Measurements from ENCODE around the gene DPYD.

Gene DPYD

GRCh38 chr1:97159342-97159741, 761.5 kb downstream of the DPYD start:
- no peak overlapping the region for H3K27ac ChIP-seq
- ChIA-PET POLR2A (ENCODE audit: low non-redundant PET) (no interaction called here), CTCF (no interaction called here)
- TF ChIP-seq CTCF (conservative IDR thresholded peaks at IDR 0.05; ENCODE audit: low read depth), result no peak
- DNase-seq (ENCODE audit: low spot score), result no peak

- no peak for DNase-seq (ENCODE audit: low spot score)
- TF ChIP-seq CTCF (conservative IDR thresholded peaks at IDR 0.05; ENCODE audit: low read depth), result no peak
- H3K27ac ChIP-seq, result no peak overlapping the region
- CTCF ChIA-PET, result no interaction called here
- POLR2A ChIA-PET (ENCODE audit: low non-redundant PET), result no interaction called here
These were observed 762.1 kb downstream of the DPYD start for GRCh38 chr1:97158691-97159096.

GRCh38 chr1:97157991-97158390, 762.8 kb downstream of the DPYD start:
- ChIA-PET POLR2A (ENCODE audit: low non-redundant PET) (no interaction called here), CTCF (no interaction called here)
- TF ChIP-seq CTCF (conservative IDR thresholded peaks at IDR 0.05; ENCODE audit: low read depth), result no peak

GRCh38 chr1:97151651-97152050, 769.2 kb downstream of the DPYD start:
- CTCF ChIA-PET, result interaction anchor here (0.5 to 0.7 kb wide), 3 partner anchors 12 to 309 kb away, joined by 3 to 8 read pairs (median 4); no protein-coding TSS in a partner anchor
- POLR2A ChIA-PET (ENCODE audit: low non-redundant PET), result no interaction called here
- no peak overlapping the region for H3K27ac ChIP-seq
- no peak for TF ChIP-seq CTCF (conservative IDR thresholded peaks at IDR 0.05; ENCODE audit: low read depth)
- DNase-seq (ENCODE audit: low spot score), result no peak

More at GRCh38 chr1:97157991-97158390, 762.8 kb downstream of the DPYD start:
- DNase-seq (ENCODE audit: low spot score), result no peak
- H3K27ac ChIP-seq, result no peak overlapping the region

- TF ChIP-seq CTCF (conservative IDR thresholded peaks at IDR 0.05; ENCODE audit: low read depth), result no peak
- DNase-seq (ENCODE audit: low spot score), result no peak
- POLR2A ChIA-PET (ENCODE audit: low non-redundant PET), result no interaction called here
- no peak overlapping the region for H3K27ac ChIP-seq
- CTCF ChIA-PET, result no interaction called here
These were observed 775.4 kb downstream of the DPYD start for GRCh38 chr1:97145321-97145956.

GRCh38 chr1:97144527-97144926, 776.3 kb downstream of the DPYD start:
- ChIA-PET POLR2A (ENCODE audit: low non-redundant PET) (no interaction called here), CTCF (interaction anchor here (0.5 kb wide), 1 partner anchor 27 kb away, joined by 6 read pairs; no protein-coding TSS in a partner anchor)
- DNase-seq (ENCODE audit: low spot score), result peak; percentile 29
- H3K27ac ChIP-seq, result no peak overlapping the region
- TF ChIP-seq CTCF (conservative IDR thresholded peaks at IDR 0.05; ENCODE audit: low read depth), result no peak
